Erythroblast (primary cell): ENCODE results near the gene SCD5.
A peak's percentile ranks its signal among the peaks of the same experiment; 100 is the strongest.

ENCODE experiments used
- DNase-seq, 2 experiments: peaks; one replicate each; lab custom pipeline; 2025; lab: John Stamatoyannopoulos, UW
- GATA1 ChIP-seq: IDR thresholded peaks from 2 replicates; pipeline ENCODE4 v1.6.1; 2011; ENCODE audit warnings: low read depth, mild to moderate bottlenecking, control low read depth, low read length, moderate library complexity
- POLR2A ChIP-seq: IDR thresholded peaks from 2 replicates; pipeline ENCODE4 v1.6.1; 2011; ENCODE audit warnings: mild to moderate bottlenecking, low read length

The SCD5 gene

DNA sequence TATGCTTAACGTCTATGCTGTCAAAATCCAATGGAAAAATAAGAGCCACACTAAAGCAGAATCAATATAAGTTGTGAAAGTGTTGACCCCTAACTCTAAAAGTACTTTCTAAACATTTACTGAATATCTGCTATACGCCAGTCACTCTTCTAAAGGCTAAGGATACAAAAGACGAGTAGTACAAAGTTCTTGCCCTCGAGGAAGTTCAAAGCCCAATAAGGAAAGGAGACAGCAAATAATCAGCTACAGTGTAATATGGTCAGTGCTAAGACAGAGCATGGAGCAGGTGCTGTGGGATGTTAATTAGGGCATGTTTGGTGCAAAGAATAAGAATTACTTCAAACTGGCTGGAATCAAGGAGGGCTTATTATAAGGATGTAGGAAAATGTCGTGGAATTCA is 205.2 kb downstream of the SCD5 start:
- no peak for TF ChIP-seq POLR2A
- no peak for TF ChIP-seq GATA1

DNA sequence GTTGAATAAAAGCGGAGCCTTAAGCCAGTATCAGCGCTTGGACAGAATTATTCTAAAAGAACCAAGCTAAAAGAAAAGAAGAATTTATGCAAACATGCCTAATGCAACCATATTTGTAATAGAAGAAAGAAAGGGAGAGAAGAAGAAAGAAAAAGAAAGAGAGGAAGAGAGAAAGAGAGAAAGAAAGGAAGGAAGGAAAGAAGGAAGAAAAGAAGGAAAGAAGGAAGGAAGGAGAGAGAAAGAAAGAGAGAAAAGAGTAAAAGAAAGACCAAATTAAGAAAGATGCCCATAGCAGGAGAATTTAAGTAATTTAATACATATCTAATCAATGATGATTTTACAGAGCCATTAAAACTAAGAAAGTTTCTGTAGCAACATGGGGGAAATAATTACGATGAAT is 206.0 kb downstream of the SCD5 start:
- no peak for TF ChIP-seq POLR2A
- no peak for TF ChIP-seq GATA1

More for the DNA sequence above, 205.2 kb downstream of the SCD5 start:
- DNase-seq: no peak

DNA sequence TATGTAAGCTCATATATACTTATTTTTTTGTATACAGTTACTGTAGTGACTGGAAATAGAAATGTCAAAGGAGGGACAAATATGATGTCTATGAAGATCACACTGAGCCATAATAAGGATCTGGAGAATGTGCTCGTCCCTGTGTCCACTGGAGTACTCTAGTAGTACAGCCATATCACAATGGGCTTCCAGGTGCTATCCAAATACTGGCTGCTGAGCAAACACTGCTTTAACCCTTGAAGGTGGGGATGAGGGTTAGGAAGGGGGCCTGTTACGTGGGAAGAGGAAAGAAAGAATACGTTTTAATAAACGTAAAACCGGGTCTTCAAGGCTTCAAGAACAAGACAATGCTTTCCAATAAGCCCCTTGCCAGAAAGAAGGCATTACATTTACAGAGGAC is 207.0 kb downstream of the SCD5 start:
- DNase-seq: no peak
- TF ChIP-seq POLR2A (no peak), GATA1 (no peak)

More for the DNA sequence above, 206.0 kb downstream of the SCD5 start:
- no peak for DNase-seq

DNA sequence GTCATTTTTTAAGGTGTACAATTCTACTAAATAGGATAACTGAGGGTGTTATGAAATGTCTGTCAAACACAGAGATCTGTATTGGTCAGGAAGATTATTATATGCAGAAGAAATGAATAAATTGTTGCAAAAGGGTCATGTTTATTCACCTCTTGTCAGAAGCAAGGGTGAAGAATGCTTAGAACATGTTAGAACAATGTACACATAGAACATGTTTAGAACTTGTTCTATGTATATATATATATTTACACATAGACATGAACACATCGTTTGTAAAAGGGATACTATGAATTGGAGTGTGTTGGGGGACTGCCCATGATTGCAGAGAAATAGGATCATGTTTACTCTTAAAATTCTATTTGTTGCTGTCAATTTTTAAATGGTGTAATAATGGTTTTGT is 208.8 kb downstream of the SCD5 start:
- no peak for TF ChIP-seq POLR2A
- TF ChIP-seq GATA1: no peak
- no peak for DNase-seq

DNA sequence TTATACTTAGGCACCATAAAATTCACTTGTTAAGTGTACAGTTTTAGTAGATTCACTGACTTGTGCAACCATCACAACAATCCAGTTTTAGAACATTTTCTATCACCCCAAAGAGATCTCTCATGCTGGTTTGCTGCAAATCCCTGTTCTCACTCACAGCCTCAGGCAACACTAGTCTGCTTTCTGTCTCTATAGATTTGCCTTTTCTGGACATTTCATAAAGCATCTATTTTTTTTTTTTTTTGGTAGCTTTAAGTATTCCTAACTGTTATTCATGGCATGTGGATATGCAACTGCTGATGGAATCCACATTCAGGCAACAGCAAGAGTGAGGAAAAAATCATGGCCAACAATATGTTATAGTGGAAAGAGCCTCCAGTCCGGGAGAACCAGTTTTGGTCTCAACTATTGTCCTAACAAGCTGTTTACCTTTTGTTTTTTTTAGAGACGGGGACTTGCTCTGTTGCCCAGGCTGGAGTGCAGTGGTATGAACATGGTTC is 209.8 kb downstream of the SCD5 start:
- no peak for TF ChIP-seq GATA1
- DNase-seq: no peak

DNA sequence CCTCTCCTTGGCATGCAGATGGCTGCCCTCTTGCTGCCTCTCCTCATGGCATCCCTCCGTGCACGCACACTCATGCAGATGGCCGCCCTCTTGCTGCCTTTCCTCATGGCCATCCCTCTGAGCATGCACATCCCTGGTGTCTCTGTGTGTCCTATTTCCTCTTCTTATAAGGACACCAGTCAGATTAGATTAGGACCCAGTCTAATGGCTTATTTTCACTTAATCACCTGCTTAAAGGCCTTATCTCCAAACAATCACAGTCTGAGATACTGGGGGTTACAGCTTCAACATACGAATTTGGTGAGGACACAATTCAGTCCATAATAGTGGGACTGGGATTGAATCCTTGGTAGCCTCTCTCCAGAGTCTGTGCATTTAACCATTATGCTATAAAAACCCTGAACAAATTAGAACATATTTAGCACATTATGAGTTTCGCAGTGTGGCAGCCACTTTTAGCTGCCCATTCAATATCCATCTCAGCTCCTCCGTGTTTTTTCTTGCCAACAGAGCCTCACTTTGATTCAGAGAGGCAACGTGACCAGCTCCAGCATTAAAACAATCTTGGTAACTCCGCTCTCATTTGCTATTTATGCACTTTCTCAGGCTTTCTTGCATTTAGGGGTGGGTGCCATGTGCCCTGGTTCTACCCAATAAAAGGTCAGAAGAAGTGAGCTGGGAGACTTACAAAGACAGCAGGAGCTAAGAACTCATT is 210.6 kb downstream of the SCD5 start:
- no peak for DNase-seq
- TF ChIP-seq GATA1: no peak
- no peak for TF ChIP-seq POLR2A

DNA sequence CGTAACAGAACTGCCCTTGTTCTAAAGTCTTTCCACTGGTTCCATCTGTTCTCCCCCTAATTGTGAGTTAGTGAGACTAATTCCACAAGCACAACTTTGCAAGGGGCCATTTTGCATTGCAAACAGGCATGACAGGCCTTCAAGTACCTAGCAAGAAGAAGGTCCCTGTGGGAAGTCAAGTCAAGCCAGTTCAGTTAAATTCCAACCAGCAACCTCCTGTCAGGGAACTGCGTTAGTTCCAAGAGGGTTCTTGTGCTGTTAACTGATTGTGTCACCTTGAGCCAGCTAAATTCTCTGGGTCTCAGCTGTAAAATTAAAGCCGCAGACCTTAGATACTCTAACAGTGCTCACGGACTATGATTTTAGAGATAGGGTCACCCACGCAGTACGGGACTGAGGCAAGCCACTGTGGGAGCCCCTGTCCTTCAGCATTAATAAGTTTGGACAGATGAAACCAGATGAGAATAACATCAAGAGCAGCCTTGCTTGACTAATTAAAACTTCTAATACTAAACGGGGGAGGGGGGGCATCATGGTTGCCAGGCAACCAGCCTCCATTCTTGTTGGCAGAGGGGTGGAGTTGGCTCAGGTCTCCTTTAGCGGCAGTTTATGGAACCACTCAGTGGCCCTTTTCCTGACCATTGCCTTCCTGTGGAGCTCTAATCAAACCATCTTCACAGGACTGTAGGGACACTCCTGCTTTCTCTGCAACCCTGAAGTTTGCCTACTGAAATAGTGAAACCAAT is 212.7 kb downstream of the SCD5 start:
- TF ChIP-seq GATA1 (no peak), POLR2A (no peak)
- no peak for DNase-seq

DNA sequence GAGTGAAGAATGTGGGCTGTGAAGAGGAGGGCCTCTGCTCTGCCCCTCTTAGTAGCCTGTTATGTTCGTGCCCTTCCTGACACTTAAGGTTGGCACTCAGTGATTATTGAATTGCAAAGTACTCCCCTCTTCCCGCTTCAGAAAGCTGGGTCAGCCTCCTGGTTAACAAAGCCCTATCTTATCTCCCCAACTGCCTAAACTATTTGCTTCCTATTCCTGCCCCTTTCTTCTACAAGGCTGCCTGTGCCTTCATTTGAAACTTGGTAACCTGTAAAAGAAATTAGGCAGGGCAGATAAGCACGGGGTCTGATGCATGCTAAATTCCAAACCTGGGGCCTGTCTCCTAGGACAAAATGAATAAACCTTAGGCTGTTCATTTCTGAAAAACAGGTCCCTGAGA is 213.7 kb downstream of the SCD5 start:
- peak in 1 of 2 experiments; percentile 5 for DNase-seq

DNA sequence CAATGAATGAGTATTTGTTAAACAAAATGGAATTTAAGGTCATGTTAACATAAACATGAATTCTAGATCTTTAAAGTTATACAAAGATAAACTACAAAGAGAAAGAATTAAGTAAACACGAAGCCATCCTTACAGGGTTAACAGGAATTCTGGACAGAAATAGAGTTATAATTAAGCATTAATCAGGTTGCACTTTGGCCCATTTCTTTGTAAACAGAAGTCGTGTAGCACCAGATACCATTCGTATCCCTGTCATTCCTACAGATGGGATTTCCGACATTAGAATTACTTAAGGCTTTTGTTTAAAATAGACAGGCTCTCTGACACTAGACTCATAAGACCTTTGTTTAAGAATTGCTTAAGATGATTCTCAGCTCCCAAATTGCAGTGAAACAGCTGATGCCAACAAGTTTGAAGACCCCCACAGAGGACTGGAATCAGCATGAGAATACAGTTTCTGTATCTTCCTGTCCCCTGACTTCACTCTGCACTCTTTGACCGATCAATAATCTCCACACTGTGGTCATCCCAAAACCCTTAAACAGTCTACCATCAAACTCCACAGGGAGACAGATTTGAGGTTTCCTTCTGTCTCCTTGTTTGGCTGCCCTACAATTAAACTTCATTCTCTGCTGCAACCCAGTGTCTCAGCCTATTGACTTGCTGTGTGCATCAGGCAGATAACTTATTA is 214.6 kb downstream of the SCD5 start:
- no peak for DNase-seq
- TF ChIP-seq POLR2A: no peak
- no peak for TF ChIP-seq GATA1

More for the DNA sequence above, 213.7 kb downstream of the SCD5 start:
- TF ChIP-seq POLR2A: no peak
- no peak for TF ChIP-seq GATA1

DNA sequence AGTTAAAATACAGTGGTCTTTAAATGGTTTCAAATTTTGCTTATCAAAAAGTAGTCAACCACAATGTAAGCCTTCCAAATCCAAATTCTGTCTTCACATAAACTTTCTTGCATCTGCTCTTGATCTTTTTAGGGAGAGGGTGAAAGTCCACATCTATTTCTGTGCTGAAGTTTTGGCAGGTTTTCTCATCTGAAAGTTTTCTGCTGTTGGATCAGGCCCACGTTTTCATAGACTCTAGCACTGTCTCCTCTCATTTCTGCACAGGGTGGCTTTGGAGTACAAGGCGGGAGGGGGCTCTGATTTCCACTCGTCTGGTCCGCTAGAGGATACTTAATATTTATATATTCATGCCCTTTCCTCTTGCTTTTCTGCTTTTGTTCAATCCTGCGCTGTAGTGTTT is 218.7 kb downstream of the SCD5 start:
- DNase-seq: no peak
- TF ChIP-seq GATA1 (no peak), POLR2A (no peak)
